ENCODE data around the gene ANKRD40CL. TPM values are rescaled to one million over a fixed set of nuclear protein-coding genes. Genes with fewer than 3 reads are reported as not detected.
A peak's percentile ranks its signal among the peaks of the same experiment; 100 is the strongest.

ANKRD40CL gene
- total RNA-seq, 1 donor from 2014 or later, result not detected

- TF ChIP-seq CTCF (IDR thresholded peaks at IDR 0.05; ENCODE audit: unreplicated experiment), result no peak
- Mint-ChIP-seq H3K4me3 (ENCODE audit: low read depth) (peak overlapping the region; percentile 96), H3K27me3 (no peaks in the 10 kb centered on the region), H3K9me3 (ENCODE audit: low read depth) (no peaks in the 10 kb centered on the region), H3K27ac (peak overlapping the region; percentile 100), H3K4me1 (ENCODE audit: low read depth) (peaks cover 27% of the 10 kb centered on the region), H3K36me3 (ENCODE audit: insufficient read depth) (no peaks in the 10 kb centered on the region)
- no peak for DNase-seq (ENCODE audit: low spot score, unreplicated experiment)
Observed at GRCh38 chr17:50721194-50722010, 45.9 kb downstream of the ANKRD40CL start.

GRCh38 chr17:50719924-50720794 is 47.2 kb downstream of the ANKRD40CL start:
- Mint-ChIP-seq H3K4me3 (ENCODE audit: low read depth) (peak overlapping the region; percentile 96), H3K4me1 (ENCODE audit: low read depth) (peaks cover 24% of the 10 kb centered on the region), H3K9me3 (ENCODE audit: low read depth) (no peaks in the 10 kb centered on the region), H3K36me3 (ENCODE audit: insufficient read depth) (no peaks in the 10 kb centered on the region), H3K27ac (peak overlapping the region; percentile 100), H3K27me3 (no peaks in the 10 kb centered on the region)
- no peak for DNase-seq (ENCODE audit: low spot score, unreplicated experiment)
- TF ChIP-seq CTCF (IDR thresholded peaks at IDR 0.05; ENCODE audit: unreplicated experiment), result no peak

GRCh38 chr17:50719144-50719923 is 48.0 kb downstream of the ANKRD40CL start, which contains the start of gene LUC7L3:
LUC7L3 (plus strand) TSS chr17:50719603; CDS start chr17:50719733, 130 bp downstream.
- DNase-seq (ENCODE audit: low spot score, unreplicated experiment), result peak; percentile 89
- Mint-ChIP-seq H3K27ac (peak within 1 kb of the TSS; percentile 100), H3K27me3 (no peaks in the 10 kb centered on the region), H3K36me3 (ENCODE audit: insufficient read depth) (no peaks in the 10 kb centered on the region), H3K9me3 (ENCODE audit: low read depth) (no peaks in the 10 kb centered on the region), H3K4me3 (ENCODE audit: low read depth) (peak within 1 kb of the TSS; percentile 96), H3K4me1 (ENCODE audit: low read depth) (peaks cover 24% of the 10 kb centered on the region)
- TF ChIP-seq CTCF (IDR thresholded peaks at IDR 0.05; ENCODE audit: unreplicated experiment), result no peak

GRCh38 chr17:50715471-50715870 is 51.8 kb downstream of the ANKRD40CL start:
- no peak for DNase-seq (ENCODE audit: low spot score, unreplicated experiment)
- H3K4me1 Mint-ChIP-seq (ENCODE audit: low read depth), result peaks cover 1% of the 10 kb centered on the region
- H3K4me3 Mint-ChIP-seq (ENCODE audit: low read depth), result no peak overlapping the region
- TF ChIP-seq CTCF (IDR thresholded peaks at IDR 0.05; ENCODE audit: unreplicated experiment), result no peak
- H3K27me3 Mint-ChIP-seq, result peaks cover 3% of the 10 kb centered on the region
- no peaks in the 10 kb centered on the region for H3K36me3 Mint-ChIP-seq (ENCODE audit: insufficient read depth)
- no peak overlapping the region for H3K27ac Mint-ChIP-seq
- no peaks in the 10 kb centered on the region for H3K9me3 Mint-ChIP-seq (ENCODE audit: low read depth)
